ENCODE results near the gene MRPL24. TPM values are rescaled to one million over a fixed set of nuclear protein-coding genes. Genes with fewer than 3 reads are reported as not detected.

Gene MRPL24
- total and polyA plus RNA-seq, 2 of the 13 experiments (the other 11 are each of a cell fraction or from before 2014, with no cell fraction given) = 38.1 to 42.9 TPM

DNA sequence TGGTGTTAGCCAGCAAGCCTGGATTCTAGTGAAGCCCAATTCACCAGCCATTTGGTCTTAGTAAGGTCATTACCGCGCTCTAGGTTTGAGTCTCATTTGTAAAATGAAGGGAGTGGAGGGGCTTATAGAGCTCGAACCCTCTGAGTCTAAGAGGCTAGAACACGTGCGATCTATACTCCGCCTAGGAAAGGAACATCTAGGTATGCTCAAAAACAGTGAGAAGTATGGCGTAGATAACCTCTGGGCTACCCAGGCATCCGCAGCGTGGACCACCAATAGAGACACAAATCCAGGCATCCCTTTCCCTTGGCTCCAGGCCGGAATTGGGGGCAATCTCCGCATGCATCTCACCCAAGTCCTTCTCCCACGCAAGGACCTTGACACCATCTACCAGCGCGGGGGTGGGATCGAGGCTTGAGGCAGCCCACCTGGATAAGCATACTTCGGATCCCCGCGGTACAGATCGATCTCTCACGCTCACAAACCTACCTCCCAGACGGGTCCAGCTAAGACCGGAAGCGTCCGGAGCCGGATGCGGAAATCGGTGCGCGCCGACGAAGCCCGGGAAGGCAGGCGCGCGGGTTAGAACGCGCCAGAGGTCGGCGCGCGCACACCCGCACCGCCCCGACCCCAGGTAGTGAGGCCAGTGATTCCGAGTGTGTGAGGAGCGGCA lies 12.8 kb downstream of the MRPL24 start, which contains the start of gene METTL25B (continued):
- TF ChIP-seq ZHX1 (CRISPR knock-in tag; IDR thresholded peaks at IDR 0.05; ENCODE audit: low read depth) = no peak
- 0 out of 2 replicates have a peak, but pooled peaks have one; percentile 16 for TF ChIP-seq ZBTB33 (CRISPR knock-in tag; IDR thresholded peaks at IDR 0.05)
- no peak for TF ChIP-seq TRIM24 (CRISPR knock-in tag; IDR thresholded peaks at IDR 0.05)
- TF ChIP-seq TMF1 (CRISPR knock-in tag; IDR thresholded peaks at IDR 0.05; ENCODE audit: low read depth) = no peak
- no peak for TF ChIP-seq SMYD3 (CRISPR knock-in tag; IDR thresholded peaks at IDR 0.05)
- no peak; the same call in 1 of the 2 replicates for TF ChIP-seq SPEN (CRISPR knock-in tag; IDR thresholded peaks at IDR 0.05; ENCODE audit: low read depth)
- TF ChIP-seq HNRNPH1 (optimal IDR thresholded peaks at IDR 0.05; ENCODE audit: low read depth, low read length) = no peak
- TF ChIP-seq KLF15 (CRISPR knock-in tag; IDR thresholded peaks at IDR 0.05; ENCODE audit: borderline replicate concordance) = no peak
- TF ChIP-seq AGO1 (IDR thresholded peaks at IDR 0.05; ENCODE audit: low read depth, low read length, poor library complexity, severe bottlenecking) = no peak
- no peak for TF ChIP-seq PLSCR1 (CRISPR knock-in tag; IDR thresholded peaks at IDR 0.05; ENCODE audit: borderline replicate concordance)
- no peak; the same call in 1 of the 2 replicates for TF ChIP-seq TRAFD1 (CRISPR knock-in tag; IDR thresholded peaks at IDR 0.05; ENCODE audit: borderline replicate concordance)
- no peak for TF ChIP-seq ZNF724P (CRISPR knock-in tag; IDR thresholded peaks at IDR 0.05; ENCODE audit: borderline replicate concordance)
- no peak for TF ChIP-seq ZNF414 (CRISPR knock-in tag; IDR thresholded peaks at IDR 0.05)
- no peak for TF ChIP-seq TCF7 (IDR thresholded peaks at IDR 0.05; ENCODE audit: low read depth)
- no peak; the same call in 1 of the 2 replicates for TF ChIP-seq ZBTB1 (CRISPR knock-in tag; IDR thresholded peaks at IDR 0.05; ENCODE audit: borderline replicate concordance)
- TF ChIP-seq MYNN (CRISPR knock-in tag; IDR thresholded peaks at IDR 0.05; ENCODE audit: low read depth) = 0 out of 2 replicates have a peak, but pooled peaks have one; percentile 63
- TF ChIP-seq TERF1 (CRISPR knock-in tag; IDR thresholded peaks at IDR 0.05) = no peak
- no peak for TF ChIP-seq ZNF317 (CRISPR knock-in tag; IDR thresholded peaks at IDR 0.05)
- TF ChIP-seq ZNF749 (CRISPR knock-in tag; IDR thresholded peaks at IDR 0.05; ENCODE audit: borderline replicate concordance) = no peak

Data from HepG2 (cell line).